ENCODE results near the gene NKTR. TPM values are rescaled to one million over a fixed set of nuclear protein-coding genes. Genes with fewer than 3 reads are reported as not detected.

NKTR gene
- total RNA-seq, 4 donors from 2014 or later = 130 to 244 (median 148) TPM

DNA sequence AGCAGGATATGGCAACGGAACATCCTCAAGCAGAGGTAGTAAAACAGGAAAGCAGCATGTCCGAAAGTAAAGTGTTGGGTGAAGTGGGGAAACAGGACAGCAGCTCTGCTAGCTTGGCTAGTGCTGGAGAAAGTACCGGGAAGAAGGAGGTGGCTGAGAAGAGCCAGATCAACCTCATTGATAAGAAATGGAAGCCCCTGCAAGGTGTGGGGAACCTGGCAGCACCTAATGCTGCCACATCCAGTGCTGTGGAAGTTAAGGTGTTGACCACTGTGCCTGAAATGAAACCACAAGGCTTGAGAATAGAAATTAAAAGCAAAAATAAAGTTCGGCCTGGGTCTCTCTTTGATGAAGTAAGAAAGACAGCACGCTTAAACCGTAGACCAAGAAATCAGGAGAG is 38.7 kb downstream of the NKTR start:
- TF ChIP-seq, protein P1, sequence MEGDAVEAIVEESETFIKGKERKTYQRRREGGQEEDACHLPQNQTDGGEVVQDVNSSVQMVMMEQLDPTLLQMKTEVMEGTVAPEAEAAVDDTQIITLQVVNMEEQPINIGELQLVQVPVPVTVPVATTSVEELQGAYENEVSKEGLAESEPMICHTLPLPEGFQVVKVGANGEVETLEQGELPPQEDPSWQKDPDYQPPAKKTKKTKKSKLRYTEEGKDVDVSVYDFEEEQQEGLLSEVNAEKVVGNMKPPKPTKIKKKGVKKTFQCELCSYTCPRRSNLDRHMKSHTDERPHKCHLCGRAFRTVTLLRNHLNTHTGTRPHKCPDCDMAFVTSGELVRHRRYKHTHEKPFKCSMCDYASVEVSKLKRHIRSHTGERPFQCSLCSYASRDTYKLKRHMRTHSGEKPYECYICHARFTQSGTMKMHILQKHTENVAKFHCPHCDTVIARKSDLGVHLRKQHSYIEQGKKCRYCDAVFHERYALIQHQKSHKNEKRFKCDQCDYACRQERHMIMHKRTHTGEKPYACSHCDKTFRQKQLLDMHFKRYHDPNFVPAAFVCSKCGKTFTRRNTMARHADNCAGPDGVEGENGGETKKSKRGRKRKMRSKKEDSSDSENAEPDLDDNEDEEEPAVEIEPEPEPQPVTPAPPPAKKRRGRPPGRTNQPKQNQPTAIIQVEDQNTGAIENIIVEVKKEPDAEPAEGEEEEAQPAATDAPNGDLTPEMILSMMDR (IDR thresholded peaks at IDR 0.05; ENCODE audit: low read depth) = no peak

DNA sequence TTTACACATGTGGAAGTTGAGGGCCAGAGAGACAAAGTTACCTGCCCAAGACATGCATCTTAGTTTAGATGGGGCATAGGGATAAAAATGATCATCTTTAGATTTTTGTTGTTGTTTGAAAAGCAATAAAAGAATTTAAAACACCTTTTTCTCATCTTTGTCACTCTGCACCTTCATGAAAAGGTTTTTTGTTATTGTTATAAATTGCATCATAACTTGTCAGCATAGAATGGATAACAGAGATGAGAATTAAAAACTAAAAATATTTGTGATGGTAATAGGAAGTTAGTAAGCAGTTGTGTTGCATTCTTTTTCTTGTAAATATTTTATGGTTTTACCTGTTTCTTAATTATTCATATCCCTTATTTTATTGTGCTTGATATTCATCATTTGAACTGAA is 39.6 kb downstream of the NKTR start:
- TF ChIP-seq, protein P1 (IDR thresholded peaks at IDR 0.05; ENCODE audit: low read depth) = no peak

DNA sequence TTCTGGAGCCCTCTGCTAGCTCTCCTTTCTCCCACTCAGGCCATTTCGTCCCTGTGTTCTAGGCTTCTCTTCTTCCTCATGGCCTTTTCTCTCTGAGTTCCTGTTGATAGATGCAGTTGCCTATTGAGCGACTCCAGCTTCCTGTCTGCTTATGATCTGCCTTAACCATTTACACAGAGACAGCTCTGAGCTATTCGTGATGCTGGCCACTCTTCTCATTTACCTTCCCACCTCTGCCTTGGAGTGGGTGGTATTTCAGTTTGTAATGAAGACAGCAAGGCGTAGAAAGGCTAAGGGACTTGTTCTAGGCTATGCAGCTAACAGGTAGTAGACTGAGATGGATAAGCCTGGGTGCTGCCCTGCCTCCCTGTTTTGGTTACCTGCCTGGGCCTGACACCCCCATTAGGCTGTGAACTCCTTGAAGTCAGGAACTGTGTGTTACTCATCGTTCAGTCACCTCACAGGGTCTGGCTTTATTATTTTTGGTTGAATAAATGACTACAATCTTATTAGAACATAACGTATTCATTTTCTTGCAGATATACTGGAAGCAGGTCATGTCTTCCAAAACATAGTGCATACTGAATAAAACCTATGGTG is 40.4 kb downstream of the NKTR start:
- TF ChIP-seq, protein P1 (IDR thresholded peaks at IDR 0.05; ENCODE audit: low read depth) = no peak

DNA sequence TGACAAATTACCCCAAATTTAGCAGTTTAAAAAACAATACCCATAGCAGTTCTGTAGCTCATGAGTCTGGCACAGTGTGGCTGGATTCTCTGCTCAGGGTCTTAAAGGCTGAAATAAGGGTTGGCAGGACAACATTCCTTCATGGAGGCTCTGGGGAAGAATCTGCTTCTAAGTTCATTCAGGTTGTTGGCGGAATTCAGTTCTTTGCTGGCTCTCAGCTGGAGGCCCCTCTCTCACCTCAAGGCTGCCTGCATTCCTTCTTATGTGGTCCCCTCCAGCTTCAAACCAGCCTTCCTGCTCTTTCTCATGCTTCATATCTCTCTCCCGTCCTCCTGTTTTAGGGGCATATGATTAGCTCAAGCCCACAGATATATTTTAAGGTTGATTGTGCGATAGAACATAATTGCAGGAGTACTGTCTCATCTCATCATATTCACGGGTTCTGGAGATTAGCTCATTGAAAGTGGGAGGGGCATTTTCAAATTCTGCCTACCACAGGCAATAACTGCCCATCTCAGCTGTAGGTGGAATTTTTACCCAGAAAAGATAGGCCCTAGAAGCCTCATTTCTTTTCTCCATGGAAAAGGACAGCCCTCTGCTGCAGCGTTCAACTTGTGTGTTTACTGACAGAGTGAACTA is 47.5 kb downstream of the NKTR start:
- TF ChIP-seq, protein P1 (IDR thresholded peaks at IDR 0.05; ENCODE audit: low read depth) = no peak

DNA sequence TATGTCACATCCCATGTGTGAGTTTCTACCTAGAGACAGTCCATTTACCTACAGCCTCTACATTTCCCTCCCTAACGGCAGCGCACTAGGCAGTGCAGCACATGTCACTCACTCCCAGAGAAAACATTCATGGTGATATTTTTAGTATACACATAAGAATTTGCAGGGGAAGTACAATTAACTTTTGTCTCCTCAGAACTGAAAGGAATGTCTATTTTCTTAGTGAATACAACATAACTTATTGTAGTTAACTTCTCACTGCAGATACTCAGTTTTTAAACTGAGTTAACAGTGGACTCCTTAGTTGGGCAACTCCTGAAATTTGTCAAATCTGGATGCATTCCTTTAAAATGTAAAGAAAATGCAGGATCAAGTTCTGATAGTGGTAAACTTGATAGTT is 48.5 kb downstream of the NKTR start:
- TF ChIP-seq, protein P1 (IDR thresholded peaks at IDR 0.05; ENCODE audit: low read depth) = no peak

DNA sequence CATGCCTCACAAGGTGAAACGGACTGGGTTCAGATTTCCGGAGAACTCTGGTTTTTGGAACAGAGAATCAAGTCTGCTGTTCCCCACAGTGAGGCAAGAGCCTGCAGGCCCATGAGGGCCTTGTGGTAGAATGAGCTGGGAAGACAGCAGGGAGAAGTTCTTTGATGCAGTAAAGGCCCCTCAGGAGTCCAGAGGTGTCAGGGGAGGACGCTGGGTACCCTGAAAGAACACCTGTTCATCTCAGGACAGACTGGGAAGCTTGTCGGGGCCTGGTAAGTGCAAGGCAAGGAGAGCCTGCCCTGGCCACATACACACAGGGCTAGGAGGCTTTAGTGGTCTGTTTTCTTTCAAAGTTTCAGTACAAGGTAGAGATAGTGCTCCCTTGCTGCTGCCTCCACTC is 49.3 kb downstream of the NKTR start:
- TF ChIP-seq, protein P1 (IDR thresholded peaks at IDR 0.05; ENCODE audit: low read depth) = no peak

DNA sequence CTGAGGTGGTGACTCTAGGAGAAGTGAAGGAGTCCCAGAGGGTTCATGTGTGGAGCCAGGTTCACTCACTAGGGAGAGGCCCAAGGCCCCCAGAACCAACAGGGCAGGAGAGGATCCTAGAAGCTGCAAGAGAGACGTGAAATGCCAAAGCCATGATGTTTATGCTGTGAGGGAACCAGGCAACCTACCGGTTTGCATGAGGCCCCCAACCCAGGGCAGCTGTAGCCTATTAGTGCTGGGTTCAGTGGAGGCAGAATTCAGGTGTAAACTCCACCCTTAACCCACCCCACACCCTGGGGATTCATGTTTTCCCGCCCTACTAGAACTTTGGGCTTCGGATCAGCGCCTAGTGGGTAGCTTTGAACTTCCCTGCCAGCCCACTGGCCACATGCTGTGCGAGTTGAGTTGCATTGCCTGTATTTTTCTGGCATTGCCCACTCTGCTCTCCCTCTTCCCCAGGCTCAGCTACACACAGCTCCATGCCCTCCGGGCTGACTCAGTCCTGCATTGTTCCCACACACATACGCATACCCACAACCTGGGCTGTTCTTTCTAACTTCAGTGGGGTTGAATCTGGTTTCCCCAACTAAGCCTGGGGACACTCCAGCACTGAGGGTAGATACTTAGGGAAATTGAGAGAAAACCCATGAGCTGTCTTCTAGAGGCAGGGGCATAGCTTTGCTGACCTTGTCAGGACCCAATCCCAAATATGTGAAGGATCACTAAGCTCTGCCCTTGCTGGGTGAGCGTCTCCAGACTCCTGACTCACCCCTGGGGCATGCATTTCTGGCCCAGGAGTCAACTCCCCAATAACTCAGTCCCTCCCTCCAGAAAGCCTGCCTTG is 51.0 kb downstream of the NKTR start:
- TF ChIP-seq, protein P1 (IDR thresholded peaks at IDR 0.05; ENCODE audit: low read depth) = no peak

All from subcutaneous adipose tissue (tissue), 4 donors.